Cortex of kidney (tissue), 1 donor: Measurements from ENCODE around the gene SMIM35.

Experiments
- DNase-seq: peaks from one replicate; lab custom pipeline; 2025; lab: John Stamatoyannopoulos, UW

SMIM35 gene

GRCh38 chr11:118086913-118087768, at the start of gene SMIM35:
Gene SMIM35, minus strand, starts transcription at chr11:118086963. Its CDS starts 206 bp downstream, at chr11:118086757.
- DNase-seq, result no peak

GRCh38 chr11:118136341-118136740, 49.6 kb upstream of the SMIM35 start:
- DNase-seq, result no peak

GRCh38 chr11:118135796-118136165, 49.0 kb upstream of the SMIM35 start:
- no peak for DNase-seq

- no peak for DNase-seq
These were observed 48.5 kb upstream of the SMIM35 start for GRCh38 chr11:118135051-118135795.

GRCh38 chr11:118133816-118134215, 47.1 kb upstream of the SMIM35 start:
- no peak for DNase-seq

GRCh38 chr11:118132385-118133151, 45.8 kb upstream of the SMIM35 start:
- DNase-seq, result no peak

GRCh38 chr11:118129471-118130172, 42.9 kb upstream of the SMIM35 start:
- DNase-seq, result no peak

GRCh38 chr11:118128721-118129470, 42.1 kb upstream of the SMIM35 start:
- DNase-seq, result no peak

- DNase-seq, result no peak
These were observed 41.5 kb upstream of the SMIM35 start for GRCh38 chr11:118128310-118128709.

GRCh38 chr11:118126082-118126838, 39.5 kb upstream of the SMIM35 start:
- no peak for DNase-seq

GRCh38 chr11:118124929-118125535, 38.3 kb upstream of the SMIM35 start:
- DNase-seq, result no peak

GRCh38 chr11:118120793-118121192, 34.0 kb upstream of the SMIM35 start:
- DNase-seq, result no peak

GRCh38 chr11:118117790-118118601, 31.2 kb upstream of the SMIM35 start:
- DNase-seq, result no peak

- DNase-seq, result no peak
These were observed 28.3 kb upstream of the SMIM35 start for GRCh38 chr11:118115048-118115447.

- DNase-seq, result no peak
These were observed 27.5 kb upstream of the SMIM35 start for GRCh38 chr11:118114266-118114665.

GRCh38 chr11:118112711-118113430, 26.1 kb upstream of the SMIM35 start:
- DNase-seq, result no peak

GRCh38 chr11:118111744-118112035, 24.9 kb upstream of the SMIM35 start:
- DNase-seq, result no peak

- no peak for DNase-seq
These were observed 24.4 kb upstream of the SMIM35 start for GRCh38 chr11:118111019-118111743.
